OCI-LY7 (cell line): ENCODE results near the gene CD207. TPM values are rescaled to one million over a fixed set of nuclear protein-coding genes. Genes with fewer than 3 reads are reported as not detected.
"Not testable (repeated sequence)": the region's sequence is repeated elsewhere in the genome, so short reads cannot be mapped to it uniquely, and the experiment has no call there.

Experiments
- Bru-seq: library from RNA; stranded (reverse); fragments of 400-500 nt; gene quantifications from one replicate; lab custom pipeline; 2021; lab: Mats Ljungman, UMichigan
- BruChase-seq, 2 experiments: library from RNA; stranded (reverse); fragments of 400-500 nt; gene quantifications; one replicate each; lab custom pipeline; 2021; lab: Mats Ljungman, UMichigan
- BruUV-seq: library from RNA; stranded (reverse); fragments of 400-500 nt; replicated peaks from 2 replicates; lab custom pipeline; 2021; lab: Mats Ljungman, UMichigan
- CTCF ChIA-PET: fragments of 300-600 bp; sonication (Branson Sonifier 250); formaldehyde crosslinking; loops from one replicate; lab custom pipeline; 2022; ENCODE audit warnings: antibody characterized with exemption; ENCODE audit not compliant: unreplicated experiment; lab: Charles Lee
- POLR2A ChIA-PET: fragments of 300-600 bp; sonication (Branson Sonifier 250); formaldehyde crosslinking; loops from one replicate; lab custom pipeline; 2022; ENCODE audit warnings: antibody characterized with exemption; lab: Charles Lee
- DNase-seq: peaks from one replicate; pipeline ENCODE4 v3.0.0-alpha.2; 2015; ENCODE audit warnings: low spot score
- H2AFZ ChIP-seq: fragments of 200-600 bp; sonication (generic), shearing (Covaris generic); 2 replicates; pipeline ENCODE4 v1.6.1; 2014; ENCODE audit warnings: mild to moderate bottlenecking, antibody characterized with exemption, low read length, moderate library complexity
- H3K27ac ChIP-seq: fragments of 200-600 bp; sonication (generic); 2 replicates; pipeline ENCODE4 v1.5.1; 2014; ENCODE audit warnings: mixed run types, low read depth, mild to moderate bottlenecking, moderate library complexity, low read length, inconsistent platforms; ENCODE audit not compliant: poor library complexity, severe bottlenecking
- H3K36me3 ChIP-seq: fragments of 200-600 bp; sonication (generic); 2 replicates; pipeline ENCODE4 v1.6.1; 2014; ENCODE audit warnings: mild to moderate bottlenecking, antibody characterized with exemption, low read length, moderate library complexity, mixed read lengths; ENCODE audit not compliant: insufficient read depth
- H3K4me1 ChIP-seq: fragments of 200-600 bp; sonication (generic); 2 replicates; pipeline ENCODE4 v1.5.1; 2014; ENCODE audit warnings: mild to moderate bottlenecking, low read length; ENCODE audit not compliant: insufficient read depth, poor library complexity, severe bottlenecking
- H3K4me2 ChIP-seq: fragments of 200-600 bp; sonication (generic); 2 replicates; pipeline ENCODE4 v1.6.1; 2014; ENCODE audit warnings: mild to moderate bottlenecking, low read length
- H3K4me3 ChIP-seq: fragments of 200-600 bp; sonication (generic); 2 replicates; pipeline ENCODE4 v1.5.1; 2014; ENCODE audit warnings: mild to moderate bottlenecking, low read depth, low read length; ENCODE audit not compliant: poor library complexity, severe bottlenecking
- H3K79me2 ChIP-seq: fragments of 200-600 bp; sonication (generic); 2 replicates; pipeline ENCODE4 v1.6.1; 2016; ENCODE audit warnings: low read depth, mild to moderate bottlenecking, low read length, moderate library complexity, mixed read lengths; ENCODE audit not compliant: insufficient read depth
- H3K9me2 ChIP-seq: fragments of 200-600 bp; sonication (generic); 2 replicates; pipeline ENCODE4 v1.6.1; 2016; ENCODE audit warnings: mild to moderate bottlenecking, low read length, mixed read lengths; ENCODE audit not compliant: insufficient read depth
- H3K9me3 ChIP-seq: fragments of 200-600 bp; sonication (generic); 2 replicates; pipeline ENCODE4 v1.6.1; 2014; ENCODE audit warnings: mild to moderate bottlenecking, mixed run types, low read length, mixed read lengths
- H4K20me1 ChIP-seq: fragments of 200-600 bp; sonication (generic); 2 replicates; pipeline ENCODE4 v1.6.1; 2014; ENCODE audit warnings: mild to moderate bottlenecking, antibody characterized with exemption, low read length, moderate library complexity, mixed read lengths; ENCODE audit not compliant: insufficient read depth
- EZH2phosphoT487 ChIP-seq: fragments of 200-600 bp; sonication (generic); IDR thresholded peaks from 2 replicates; pipeline ENCODE4 v1.6.1; 2018; ENCODE audit warnings: low read depth, borderline replicate concordance, mild to moderate bottlenecking, mixed run types, antibody characterized with exemption, low read length, moderate library complexity, mixed read lengths
- intact Hi-C: fragments of 100-400 bp; cut with micrococcal nuclease; formaldehyde crosslinking; loops from one replicate; pipeline ENCODE4 v1.10.0; 2022; ENCODE audit not compliant: unreplicated experiment
- long read RNA-seq: library from polyadenylated mRNA; stranded (forward); transcript quantifications from one replicate; pipeline ENCODE4 v2.0.0, GENCODE V29; 2022
- total RNA-seq, 2 experiments: library from RNA; depleted of rRNA in 1 of 2; stranded (reverse); fragments of >200 nt in 1 of 2; shearing (Covaris generic) in 1 of 2; gene quantifications; 2 replicates each; pipeline ENCODE4 v1.2.3, GENCODE V29; 2014 to 2022
- TF ChIP-seq, protein P1 (sequence below): fragments of 200-600 bp; sonication (generic); conservative IDR thresholded peaks from 2 replicates; pipeline ENCODE4 v1.5.1; 2014; ENCODE audit warnings: mild to moderate bottlenecking, antibody characterized with exemption, low read length, moderate library complexity, mixed read lengths

The CD207 gene
- total RNA-seq (2014; rRNA removed; shearing (Covaris generic)) (not detected in 2 replicates), total RNA-seq (2022) (not detected in 2 replicates), Bru-seq, nascent RNA (not detected), BruChase-seq, experiment 1, labeled RNA remaining after a 6-hour chase (not detected), BruChase-seq, experiment 2, labeled RNA remaining after a 2-hour chase (not detected)
- long read RNA-seq = 0 reads

DNA sequence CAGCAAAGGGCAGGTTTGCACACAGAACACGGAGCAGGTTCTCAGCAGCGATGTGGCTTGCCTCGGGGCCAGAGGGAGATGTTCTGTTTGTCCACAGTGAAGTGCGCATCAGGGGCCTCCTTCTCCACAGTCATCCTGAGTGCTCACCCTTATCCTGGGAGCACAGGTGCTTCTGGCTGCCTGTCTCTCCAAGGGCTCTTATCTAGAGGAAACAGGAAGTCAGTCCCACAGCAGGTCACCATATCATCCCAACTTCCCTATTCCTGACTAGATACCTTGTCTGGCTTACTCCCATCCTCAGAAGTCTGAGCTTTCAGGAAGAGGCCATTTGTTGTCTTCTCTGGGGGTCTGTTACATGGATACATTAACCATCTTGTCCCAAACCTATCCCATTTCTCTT lies at the start of gene CD207:
Gene CD207, minus strand, starts transcription at position 174 of the 400 bp plus-strand sequence. Its CDS starts 40 bp downstream, at position 134.
- H3K4me1 ChIP-seq = no peaks in the 10 kb centered on the region
- DNase-seq = no peak
- H3K4me2 ChIP-seq = no peak within 1 kb of the TSS
- H3K9me3 ChIP-seq = no peaks in the 10 kb centered on the region
- H3K36me3 ChIP-seq = no peaks in the 10 kb centered on the region
- POLR2A ChIA-PET = no interaction called here
- BruUV-seq = no TSS peak
- intact Hi-C loops = no loop called here
- no peaks in the 10 kb centered on the region for H4K20me1 ChIP-seq
- H3K79me2 ChIP-seq = no peaks in the 10 kb centered on the region
- no peak within 1 kb of the TSS for H3K4me3 ChIP-seq
- no peak within 1 kb of the TSS for H2AFZ ChIP-seq
- no peaks in the 10 kb centered on the region for H3K9me2 ChIP-seq
- TF ChIP-seq EZH2phosphoT487 = no peak
- TF ChIP-seq, protein P1, sequence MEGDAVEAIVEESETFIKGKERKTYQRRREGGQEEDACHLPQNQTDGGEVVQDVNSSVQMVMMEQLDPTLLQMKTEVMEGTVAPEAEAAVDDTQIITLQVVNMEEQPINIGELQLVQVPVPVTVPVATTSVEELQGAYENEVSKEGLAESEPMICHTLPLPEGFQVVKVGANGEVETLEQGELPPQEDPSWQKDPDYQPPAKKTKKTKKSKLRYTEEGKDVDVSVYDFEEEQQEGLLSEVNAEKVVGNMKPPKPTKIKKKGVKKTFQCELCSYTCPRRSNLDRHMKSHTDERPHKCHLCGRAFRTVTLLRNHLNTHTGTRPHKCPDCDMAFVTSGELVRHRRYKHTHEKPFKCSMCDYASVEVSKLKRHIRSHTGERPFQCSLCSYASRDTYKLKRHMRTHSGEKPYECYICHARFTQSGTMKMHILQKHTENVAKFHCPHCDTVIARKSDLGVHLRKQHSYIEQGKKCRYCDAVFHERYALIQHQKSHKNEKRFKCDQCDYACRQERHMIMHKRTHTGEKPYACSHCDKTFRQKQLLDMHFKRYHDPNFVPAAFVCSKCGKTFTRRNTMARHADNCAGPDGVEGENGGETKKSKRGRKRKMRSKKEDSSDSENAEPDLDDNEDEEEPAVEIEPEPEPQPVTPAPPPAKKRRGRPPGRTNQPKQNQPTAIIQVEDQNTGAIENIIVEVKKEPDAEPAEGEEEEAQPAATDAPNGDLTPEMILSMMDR = no peak
- CTCF ChIA-PET = no interaction called here
- no peak within 1 kb of the TSS for H3K27ac ChIP-seq

DNA sequence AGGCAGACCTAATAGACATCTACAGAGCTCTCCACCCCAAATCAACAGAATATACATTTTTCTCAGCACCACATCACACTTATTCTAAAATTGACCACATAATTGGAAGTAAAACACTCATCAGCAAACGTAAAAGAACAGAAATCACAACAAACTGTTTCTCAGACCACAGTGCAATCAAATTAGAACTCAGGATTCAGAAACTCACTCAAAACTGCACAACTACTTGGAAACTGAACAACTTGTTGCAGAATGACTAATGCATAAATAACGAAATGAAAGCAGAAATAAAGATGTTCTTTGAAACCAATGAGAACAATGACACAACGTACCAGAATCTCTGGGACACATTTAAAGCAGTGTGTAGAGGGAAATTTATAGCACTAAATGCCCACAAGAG lies 42.9 kb upstream of the CD207 start:
- H4K20me1 ChIP-seq, DNase-seq, H3K4me1 ChIP-seq, H3K4me2 ChIP-seq, intact Hi-C loops, H3K36me3 ChIP-seq, CTCF ChIA-PET, H3K9me3 ChIP-seq, POLR2A ChIA-PET, H3K9me2 ChIP-seq, BruUV-seq, H3K4me3 ChIP-seq, H2AFZ ChIP-seq, H3K27ac ChIP-seq, H3K79me2 ChIP-seq: not testable (repeated sequence)

DNA sequence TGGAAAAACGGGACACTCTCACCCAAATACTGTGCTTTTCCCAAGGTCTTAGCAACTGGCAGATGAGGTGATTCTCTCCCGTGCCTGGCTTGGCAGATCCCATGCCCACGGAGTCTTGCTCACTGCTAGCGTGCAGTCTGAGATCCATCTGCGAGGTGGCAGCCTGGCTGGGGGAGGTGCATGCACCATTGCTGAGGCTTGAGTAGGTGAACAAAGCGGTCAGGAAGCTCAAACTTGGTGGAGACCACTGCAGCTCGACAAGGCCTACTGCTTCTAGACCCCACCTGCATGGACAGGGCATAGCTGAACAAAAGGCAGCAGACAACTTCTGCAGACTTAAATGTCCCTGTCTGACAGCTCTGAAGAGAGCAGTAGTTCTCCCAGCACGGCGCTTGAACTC lies 40.5 kb upstream of the CD207 start:
- H3K9me2 ChIP-seq, H2AFZ ChIP-seq, POLR2A ChIA-PET, H3K27ac ChIP-seq, H3K4me3 ChIP-seq, intact Hi-C loops, DNase-seq, H3K4me2 ChIP-seq, H3K79me2 ChIP-seq, H4K20me1 ChIP-seq, H3K9me3 ChIP-seq, BruUV-seq, H3K36me3 ChIP-seq, H3K4me1 ChIP-seq: not testable (repeated sequence)
- CTCF ChIA-PET = interaction anchor here (0.6 kb wide), 1 partner anchor 238 kb away, joined by 3 read pairs; no protein-coding TSS in a partner anchor
